Measurements from ENCODE around the gene CGNL1. TPM values are rescaled to one million over a fixed set of nuclear protein-coding genes. Genes with fewer than 3 reads are reported as not detected.

The CGNL1 gene
- total and polyA plus RNA-seq, 7 donors: 0.18 to 2.2 (median 0.37) TPM

DNA sequence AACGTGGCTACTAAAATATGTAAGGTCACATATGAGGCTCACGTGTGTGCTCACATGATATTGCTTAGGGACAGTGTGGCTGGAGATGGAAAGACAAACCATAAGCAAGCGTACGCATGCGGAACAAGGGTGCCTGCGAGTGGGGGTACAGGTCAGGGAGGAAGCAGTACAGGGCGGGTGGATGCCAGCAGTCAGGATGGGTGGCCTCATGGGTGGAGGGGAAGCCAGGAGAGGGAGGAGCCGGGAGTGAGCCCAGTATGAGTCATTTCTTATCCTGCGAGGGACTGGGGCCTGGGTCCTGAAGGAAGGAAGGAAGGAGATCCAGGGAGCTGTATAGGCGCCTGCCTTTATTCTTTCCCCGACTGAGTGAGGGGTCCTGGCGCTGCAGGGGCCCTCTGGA, 42.0 kb upstream of the CGNL1 start:
- TF ChIP-seq, protein P1, sequence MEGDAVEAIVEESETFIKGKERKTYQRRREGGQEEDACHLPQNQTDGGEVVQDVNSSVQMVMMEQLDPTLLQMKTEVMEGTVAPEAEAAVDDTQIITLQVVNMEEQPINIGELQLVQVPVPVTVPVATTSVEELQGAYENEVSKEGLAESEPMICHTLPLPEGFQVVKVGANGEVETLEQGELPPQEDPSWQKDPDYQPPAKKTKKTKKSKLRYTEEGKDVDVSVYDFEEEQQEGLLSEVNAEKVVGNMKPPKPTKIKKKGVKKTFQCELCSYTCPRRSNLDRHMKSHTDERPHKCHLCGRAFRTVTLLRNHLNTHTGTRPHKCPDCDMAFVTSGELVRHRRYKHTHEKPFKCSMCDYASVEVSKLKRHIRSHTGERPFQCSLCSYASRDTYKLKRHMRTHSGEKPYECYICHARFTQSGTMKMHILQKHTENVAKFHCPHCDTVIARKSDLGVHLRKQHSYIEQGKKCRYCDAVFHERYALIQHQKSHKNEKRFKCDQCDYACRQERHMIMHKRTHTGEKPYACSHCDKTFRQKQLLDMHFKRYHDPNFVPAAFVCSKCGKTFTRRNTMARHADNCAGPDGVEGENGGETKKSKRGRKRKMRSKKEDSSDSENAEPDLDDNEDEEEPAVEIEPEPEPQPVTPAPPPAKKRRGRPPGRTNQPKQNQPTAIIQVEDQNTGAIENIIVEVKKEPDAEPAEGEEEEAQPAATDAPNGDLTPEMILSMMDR (IDR thresholded peaks at IDR 0.05): no peak
- Histone ChIP-seq H3K4me1 (no peaks in the 10 kb centered on the region), H3K27me3 (ENCODE audit: insufficient read depth in 3 of 3, low read length in 2 of 3) (peaks cover 0 to 29% (median 3%) of the 10 kb centered on the region in 3 donors), H3K27ac (no peak overlapping the region), H3K36me3 (ENCODE audit: insufficient read depth in 1 of 2, low read depth in 1 of 2) (no peaks in the 10 kb centered on the region), H3K9me3 (no peaks in the 10 kb centered on the region), H3K4me3 (no peak overlapping the region)
- no peak for DNase-seq
- WGBS, 3 donors: 63 to 70% (median 69%) methylated on average over 12 of the region's 12 CpGs
- intact Hi-C loops (cut with DNase I): no loop called here
- ATAC-seq: peak in 2 of 4 donors; percentile 38 to 43

DNA sequence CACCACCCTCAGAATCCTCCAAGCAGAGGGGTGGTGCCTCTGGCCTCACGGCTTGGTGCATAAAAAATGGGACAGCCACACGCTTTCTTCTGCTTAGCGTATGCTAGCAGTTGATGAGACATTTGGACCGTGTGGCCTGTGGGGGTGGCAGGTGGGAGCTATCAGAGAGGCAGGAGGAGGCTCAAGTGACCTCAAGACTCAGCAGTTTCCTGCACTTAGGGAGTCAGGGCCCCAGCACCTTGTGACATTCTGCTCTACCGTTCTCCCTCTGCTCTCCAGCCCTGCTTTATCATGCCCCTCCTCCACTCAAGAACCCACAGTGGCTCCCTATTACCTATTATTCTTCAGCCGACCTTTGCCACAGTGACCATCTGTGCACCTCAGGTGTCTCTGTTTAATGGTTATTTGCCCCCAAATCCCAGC, 41.0 kb upstream of the CGNL1 start:
- H3K27me3 ChIP-seq (ENCODE audit: insufficient read depth in 3 of 3, low read length in 2 of 3): peaks cover 0 to 20% (median 0%) of the 10 kb centered on the region in 3 donors
- no peak overlapping the region for H3K4me3 ChIP-seq
- no peak overlapping the region for H3K27ac ChIP-seq
- no peaks in the 10 kb centered on the region for H3K9me3 ChIP-seq
- intact Hi-C loops (cut with DNase I): no loop called here
- TF ChIP-seq, protein P1 (IDR thresholded peaks at IDR 0.05): no peak
- no peak for ATAC-seq
- WGBS, 3 donors: 77 to 78% (median 77%) methylated on average over 6 of the region's 6 CpGs
- no peak for DNase-seq
- H3K4me1 ChIP-seq: no peaks in the 10 kb centered on the region
- no peaks in the 10 kb centered on the region for H3K36me3 ChIP-seq (ENCODE audit: insufficient read depth in 1 of 2, low read depth in 1 of 2)

DNA sequence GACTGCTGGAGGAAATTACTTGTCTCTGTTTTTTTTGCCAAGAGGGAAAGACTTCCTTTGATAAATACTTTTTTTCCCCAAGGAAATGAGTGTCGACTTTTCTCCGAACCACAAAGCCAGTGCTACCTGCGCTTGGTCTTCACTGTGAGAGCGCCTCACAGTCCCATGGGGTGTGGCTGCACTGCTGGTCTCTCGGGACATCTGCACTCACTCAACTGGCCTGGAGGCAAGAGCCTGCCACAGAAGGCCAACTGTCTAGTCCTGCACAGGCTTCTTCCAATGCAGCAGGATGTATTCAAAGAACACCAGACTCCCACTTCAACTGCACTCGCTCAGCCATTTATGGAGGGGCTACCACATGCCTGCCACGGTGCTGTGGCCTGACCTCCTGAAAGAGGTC, 40.6 kb upstream of the CGNL1 start:
- TF ChIP-seq, protein P1 (IDR thresholded peaks at IDR 0.05): no peak
- no peak overlapping the region for H3K27ac ChIP-seq
- H3K36me3 ChIP-seq (ENCODE audit: insufficient read depth in 1 of 2, low read depth in 1 of 2): no peaks in the 10 kb centered on the region
- 50 to 68% (median 62%) methylated on average over 7 of the region's 7 CpGs for WGBS, 3 donors
- intact Hi-C loops (cut with DNase I): no loop called here
- DNase-seq (no peak), ATAC-seq (no peak)
- peaks cover 0 to 16% (median 0%) of the 10 kb centered on the region in 3 donors for H3K27me3 ChIP-seq (ENCODE audit: insufficient read depth in 3 of 3, low read length in 2 of 3)
- no peak overlapping the region for H3K4me3 ChIP-seq
- H3K4me1 ChIP-seq: no peaks in the 10 kb centered on the region
- H3K9me3 ChIP-seq: no peaks in the 10 kb centered on the region

- H3K36me3 ChIP-seq (ENCODE audit: insufficient read depth in 1 of 2, low read depth in 1 of 2): no peaks in the 10 kb centered on the region
- TF ChIP-seq, protein P1 (IDR thresholded peaks at IDR 0.05): no peak
- H3K4me1 ChIP-seq: no peaks in the 10 kb centered on the region
- 39 to 54% (median 44%) methylated on average over 15 of the region's 15 CpGs for WGBS, 3 donors
- peak; percentile 24 to 56 (median 48) for ATAC-seq
- H3K27ac ChIP-seq: peak overlapping the region; percentile 61
- H3K27me3 ChIP-seq (ENCODE audit: insufficient read depth in 3 of 3, low read length in 2 of 3): no peaks in the 10 kb centered on the region
- DNase-seq: peak in 1 of 2 donors; percentile 45
- intact Hi-C loops (cut with DNase I): no loop called here
- no peak overlapping the region for H3K4me3 ChIP-seq
- H3K9me3 ChIP-seq: no peaks in the 10 kb centered on the region
Observed at GRCh38 chr15:57337868-57338411, 38.4 kb upstream of the CGNL1 start.

DNA sequence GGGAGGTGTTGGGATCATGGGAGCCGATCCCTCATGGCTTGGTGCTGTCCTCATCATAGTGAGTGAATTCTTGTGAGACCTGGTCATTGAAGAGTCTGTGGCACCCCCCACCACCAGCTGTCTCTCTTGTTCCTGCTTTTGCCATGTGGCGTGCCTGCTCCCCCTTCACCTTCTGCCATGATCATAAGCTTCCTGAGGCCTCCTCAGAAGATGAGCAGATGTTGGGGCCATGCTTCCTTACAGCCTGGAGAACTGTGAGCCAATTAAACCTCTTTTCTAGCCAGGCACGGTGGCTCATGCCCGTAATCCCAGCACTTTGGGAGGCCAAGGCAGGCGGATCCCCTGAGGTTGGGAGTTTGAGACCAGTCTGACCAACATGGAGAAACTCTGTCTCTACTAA, 37.0 kb upstream of the CGNL1 start:
- intact Hi-C loops (cut with DNase I): no loop called here
- ATAC-seq (no peak), DNase-seq (no peak)
- TF ChIP-seq, protein P1 (IDR thresholded peaks at IDR 0.05): no peak
- no peak overlapping the region for H3K27ac ChIP-seq
- WGBS, 3 donors: 90 to 94% (median 91%) methylated on average over 5 of the region's 5 CpGs
- no peaks in the 10 kb centered on the region for H3K36me3 ChIP-seq (ENCODE audit: insufficient read depth in 1 of 2, low read depth in 1 of 2)
- H3K4me3 ChIP-seq: no peak overlapping the region
- H3K9me3 ChIP-seq: no peaks in the 10 kb centered on the region
- H3K4me1 ChIP-seq: no peaks in the 10 kb centered on the region
- no peaks in the 10 kb centered on the region for H3K27me3 ChIP-seq (ENCODE audit: insufficient read depth in 3 of 3, low read length in 2 of 3)
